Astrocyte (in vitro differentiated cells and primary cell): ENCODE results near the gene NOS1.

Source experiments
- CTCF ChIP-seq: IDR thresholded peaks from 2 replicates; pipeline ENCODE4 v1.5.1; 2011; ENCODE audit warnings: low read depth, mild to moderate bottlenecking, inconsistent platforms, low read length, moderate library complexity; ENCODE audit not compliant: insufficient read depth
- EZH2 ChIP-seq: IDR thresholded peaks from 2 replicates; pipeline ENCODE4 v1.6.1; 2012; ENCODE audit warnings: mild to moderate bottlenecking, low read length, inconsistent platforms; ENCODE audit not compliant: insufficient read depth

- no peak for TF ChIP-seq CTCF
- TF ChIP-seq EZH2, result no peak
Measured at GRCh38 chr12:117240081-117240755, 121.2 kb downstream of the NOS1 start.
